HepG2 (cell line): ENCODE measurements around the gene CES2. TPM values are rescaled to one million over a fixed set of nuclear protein-coding genes. Genes with fewer than 3 reads are reported as not detected.

Experiments
- ATAC-seq: fragments of 200-7000 bp; cut with Tn5 transposase; 3 replicates; pipeline ENCODE4 v1.9.1; 2020; ENCODE audit warnings: mild to moderate bottlenecking, moderate library complexity
- BruUV-seq: library from RNA; stranded (reverse); fragments of 400-500 nt; replicated peaks from 2 replicates; lab custom pipeline; 2021; lab: Mats Ljungman, UMichigan
- CTCF ChIA-PET: fragments of 300-600 bp; formaldehyde crosslinking; extraction: SDS; loops from one replicate; lab custom pipeline; 2021; ENCODE audit warnings: low total read pairs, inconsistent platforms, low intra/inter-chr PET ratio; lab: Yijun Ruan, JAX
- POLR2A ChIA-PET: fragments of 350-600 bp; sonication (Branson Sonifier 250); formaldehyde crosslinking; loops from one replicate; lab custom pipeline; 2020; ENCODE audit warnings: antibody characterized with exemption, inconsistent platforms; lab: Yijun Ruan, JAX
- DNase-seq: peaks from one replicate; pipeline ENCODE4 v3.0.0-alpha.2; 2015; ENCODE audit warnings: low spot score
- FAIRE-seq: peaks from 3 replicates; lab custom pipeline; 2011; peaks lifted over from hg19 to GRCh38; lab: Jason Lieb, UNC
- H2AFZ ChIP-seq: one replicate; pipeline ENCODE4 v1.6.1; 2011; ENCODE audit warnings: low read length, inconsistent platforms
- H3K27ac ChIP-seq: fragments of 300-600 bp; 3 replicates; pipeline ENCODE4 v1.8.0; 2011; ENCODE audit warnings: mixed run types, mild to moderate bottlenecking, mixed read lengths, low read length, inconsistent platforms; ENCODE audit not compliant: insufficient read depth; ENCODE audit errors: extremely low read length
- H3K27me3 ChIP-seq, 2 experiments: fragments of 200-600 bp in 1 of 2; 2 replicates in 1 of 2; 3 replicates in 1 of 2; pipeline versions ENCODE4 v1.6.0 to v1.8.0; 2011; ENCODE audit warnings: low read length in 2 of 2, mild to moderate bottlenecking in 2 of 2, moderate library complexity in 2 of 2, inconsistent platforms in 1 of 2; ENCODE audit not compliant: insufficient read depth in 2 of 2, control insufficient read depth in 1 of 2
- H3K36me3 ChIP-seq, 2 experiments: fragments of 200-600 bp in 1 of 2; replicated peaks in 1 of 2; 2 replicates in 1 of 2; 3 replicates in 1 of 2; pipeline versions ENCODE4 v1.5.1 to v1.8.0; 2011; ENCODE audit warnings: low read length in 2 of 2, inconsistent platforms in 1 of 2; ENCODE audit not compliant: insufficient read depth in 2 of 2, control insufficient read depth in 1 of 2
- H3K4me1 ChIP-seq: 2 replicates; pipeline ENCODE4 v1.5.1; 2012; ENCODE audit warnings: low read length, inconsistent platforms; ENCODE audit not compliant: insufficient read depth
- H3K4me2 ChIP-seq: 2 replicates; pipeline ENCODE4 v1.6.0; 2011; ENCODE audit warnings: low read depth, low read length, inconsistent platforms
- H3K4me3 ChIP-seq, 3 experiments: fragments of 200-600 bp in 1 of 3; sonication (generic), shearing (Covaris generic) in 1 of 3; replicated peaks in 1 of 3; 2 replicates each; pipeline ENCODE4 v1.5.1; 2011 to 2016; ENCODE audit warnings: low read length in 3 of 3, inconsistent platforms in 2 of 3, low read depth in 2 of 3, mild to moderate bottlenecking in 2 of 3, control low read depth in 1 of 3, mixed read lengths in 1 of 3; ENCODE audit not compliant: insufficient read depth in 1 of 3
- H3K79me2 ChIP-seq: one replicate; pipeline ENCODE4 v1.6.1; 2011; ENCODE audit warnings: low read length, inconsistent platforms; ENCODE audit not compliant: insufficient read depth
- H3K9ac ChIP-seq: 2 replicates; pipeline ENCODE4 v1.6.0; 2011; ENCODE audit warnings: mild to moderate bottlenecking, low read depth, low read length, inconsistent platforms; ENCODE audit not compliant: insufficient read depth
- H3K9me3 ChIP-seq: 2 replicates; pipeline ENCODE4 v1.5.1; 2012; ENCODE audit warnings: mild to moderate bottlenecking, low read length
- H4K20me1 ChIP-seq: 2 replicates; pipeline ENCODE4 v1.6.0; 2011; ENCODE audit warnings: inconsistent platforms, mild to moderate bottlenecking, low read length, moderate library complexity; ENCODE audit not compliant: insufficient read depth
- ERF ChIP-seq: IDR thresholded peaks from 2 replicates; pipeline ENCODE4 v1.6.1; 2018; ENCODE audit warnings: missing biosample characterization, missing genetic modification reagents
- HMG20B ChIP-seq: conservative IDR thresholded peaks from 2 replicates; pipeline ENCODE4 v1.6.1; 2016; ENCODE audit warnings: missing genetic modification reagents, missing compliant biosample characterization
- NCOR1 ChIP-seq: fragments of 200-600 bp; sonication (generic); IDR thresholded peaks from 2 replicates; pipeline ENCODE4 v1.7.0; 2017; ENCODE audit warnings: antibody characterized with exemption, low read length, borderline replicate concordance
- PATZ1 ChIP-seq: sonication (generic); formaldehyde crosslinking; IDR thresholded peaks from 2 replicates; pipeline ENCODE4 v1.4.0; 2020; ENCODE audit warnings: missing genetic modification reagents
- RCOR2 ChIP-seq: IDR thresholded peaks from 2 replicates; pipeline ENCODE4 v1.6.1; 2016; ENCODE audit warnings: missing biosample characterization, missing genetic modification reagents
- SOX13 ChIP-seq, 3 experiments: fragments of 450-650 bp in 1 of 3; sonication (generic) in 1 of 3; formaldehyde crosslinking in 1 of 3; IDR thresholded peaks in 2 of 3; conservative IDR thresholded peaks in 1 of 3; 2 replicates each; pipeline versions ENCODE4 v1.5.0 to v1.6.1; 2016 to 2020; ENCODE audit warnings: antibody characterized with exemption in 1 of 3, mild to moderate bottlenecking in 1 of 3, missing compliant biosample characterization in 1 of 3, missing genetic modification reagents in 1 of 3, moderate library complexity in 1 of 3
- SOX6 ChIP-seq, 2 experiments: fragments of 450-650 bp in 1 of 2; sonication (generic) in 1 of 2; formaldehyde crosslinking in 1 of 2; IDR thresholded peaks; 2 replicates each; pipeline versions ENCODE4 v1.4.0 to v1.6.1; 2017 to 2020; ENCODE audit warnings: antibody characterized with exemption in 1 of 2, mild to moderate bottlenecking in 1 of 2, missing genetic modification reagents in 1 of 2
- TEF ChIP-seq: sonication (generic); formaldehyde crosslinking; IDR thresholded peaks from 2 replicates; pipeline ENCODE4 v1.5.0; 2020; ENCODE audit warnings: missing genetic modification reagents
- XRCC5 ChIP-seq: fragments of 200-400 bp; formaldehyde crosslinking; optimal IDR thresholded peaks from 2 replicates; pipeline ENCODE3; 2017; ENCODE audit warnings: mild to moderate bottlenecking, low read length
- ZMYM3 ChIP-seq: sonication (generic); formaldehyde crosslinking; IDR thresholded peaks from 2 replicates; pipeline ENCODE4 v1.5.1; 2020; ENCODE audit warnings: mild to moderate bottlenecking, missing genetic modification reagents
- ZNF234 ChIP-seq: sonication (generic); formaldehyde crosslinking; conservative IDR thresholded peaks from 2 replicates; pipeline ENCODE4 v1.5.1; 2020; ENCODE audit warnings: mild to moderate bottlenecking, missing genetic modification reagents
- ZNF264 ChIP-seq: sonication (generic); formaldehyde crosslinking; IDR thresholded peaks from 2 replicates; pipeline ENCODE4 v1.4.0; 2020; ENCODE audit warnings: missing genetic modification reagents
- ZNF558 ChIP-seq: sonication (generic); formaldehyde crosslinking; IDR thresholded peaks from 2 replicates; pipeline ENCODE4 v1.9.0; 2022; ENCODE audit warnings: mild to moderate bottlenecking, missing genetic modification reagents, borderline replicate concordance
- ZNF616 ChIP-seq: sonication (generic); formaldehyde crosslinking; IDR thresholded peaks from 2 replicates; pipeline ENCODE4 v1.5.0; 2020; ENCODE audit warnings: low read depth, mild to moderate bottlenecking, missing genetic modification reagents
- WGBS: methylation state at CpG from one replicate; pipeline ENCODE4 v1.1.6; 2017; ENCODE audit warnings: low lambda C conversion rate; 5-methylcytosine and 5-hydroxymethylcytosine counted together
- in situ Hi-C: cut with HindIII; loops from 2 replicates; pipeline ENCODE4 v1.10.0; 2017; ENCODE audit warnings: low pct_unique_long_range_greater_than_20kb; ENCODE audit not compliant: extremely low pct_ligation_motif_present
- intact Hi-C: fragments of 100-400 bp; cut with micrococcal nuclease; formaldehyde crosslinking; loops from one replicate; pipeline ENCODE4 v1.10.0; 2022; ENCODE audit not compliant: unreplicated experiment
- polyA plus RNA-seq, 8 experiments: library from polyadenylated mRNA; depleted of rRNA in 3 of 8; stranded (reverse) in 7 of 8; unstranded in 1 of 8; fragments of >200 nt; fragmentation: Illumina TruSeq in 4 of 8; extraction: Trizol in 4 of 8; gene quantifications; 2 replicates each; pipeline versions ENCODE4 v1.2.1 to v1.2.3, GENCODE V29; 2011 to 2016; ENCODE audit warnings: low read depth in 4 of 8, missing spikeins in 1 of 8, mixed read lengths in 1 of 8; ENCODE audit not compliant: insufficient read depth in 1 of 8
- total RNA-seq, 5 experiments: library from RNA; depleted of rRNA; stranded (reverse); fragments of >200 nt; fragmentation: Illumina TruSeq; extraction: Trizol; gene quantifications; 2 replicates each; pipeline ENCODE4 v1.2.3, GENCODE V29; 2016; ENCODE audit warnings: low read depth in 1 of 5
- TF ChIP-seq, protein P1 (sequence below): sonication (generic); formaldehyde crosslinking; conservative IDR thresholded peaks from 2 replicates; pipeline ENCODE4 v1.8.0; 2022; ENCODE audit warnings: mild to moderate bottlenecking, moderate library complexity, missing genetic modification reagents

Gene CES2
- total and polyA plus RNA-seq, 2 of the 13 experiments (the other 11 are each of a cell fraction or from before 2014, with no cell fraction given) = 50.6 to 63.8 TPM

GRCh38 chr16:66953462-66954096, 18.3 kb downstream of the CES2 start (continued):
- TF ChIP-seq ZNF234 (CRISPR knock-in tag) (0 out of 2 replicates have a peak, but pooled peaks have one; percentile 49), ZNF558 (CRISPR knock-in tag) (0 out of 2 replicates have a peak, but pooled peaks have one; percentile 19)

DNA sequence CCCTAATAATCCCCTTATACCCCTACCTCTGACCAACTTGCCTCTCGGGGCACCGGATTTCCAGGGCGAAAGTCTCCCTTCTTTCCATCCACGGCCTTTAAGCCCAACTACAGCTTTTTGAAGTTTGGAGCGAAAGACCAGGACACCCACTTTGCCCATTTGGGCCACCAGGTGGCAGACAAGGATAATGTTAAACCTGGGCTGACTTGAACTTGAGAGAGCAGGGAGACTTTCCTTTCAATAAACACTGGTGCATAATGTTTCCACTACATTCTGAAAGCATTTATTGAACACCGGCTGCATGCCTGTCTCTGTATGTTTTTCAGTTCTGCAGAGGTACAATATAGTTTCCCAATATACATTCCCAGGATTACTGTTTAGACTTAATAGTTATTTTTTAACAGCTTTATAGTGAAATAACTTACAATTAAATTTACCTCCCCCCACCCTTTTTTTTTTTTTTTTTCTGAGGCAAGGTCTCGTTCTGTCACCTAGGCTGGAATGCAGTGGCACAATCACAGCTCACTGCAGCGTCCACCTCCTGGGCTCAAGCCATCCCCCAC, 18.9 kb downstream of the CES2 start:
- H3K36me3 ChIP-seq = no peaks in the 10 kb centered on the region
- peak overlapping the region; percentile 27; the same call in 1 of the 2 replicates for H3K9ac ChIP-seq
- H3K79me2 ChIP-seq = no peaks in the 10 kb centered on the region
- 0 out of 2 replicates have a peak, but pooled peaks cover 5% of the 10 kb centered on the region for H3K9me3 ChIP-seq
- DNase-seq = peak; percentile 85
- BruUV-seq = no TSS peak
- peak; percentile 86 for ATAC-seq
- ChIA-PET POLR2A (interaction anchor here (0.8 to 1.3 kb wide), 3 partner anchors 10 to 292 kb away, joined by 3 to 7 read pairs (median 3); partner anchors contain the start of gene NOL3), CTCF (interaction anchor here (0.9 to 2.4 kb wide), 6 partner anchors 8 to 226 kb away, joined by 3 to 13 read pairs (median 4); no protein-coding TSS in a partner anchor)
- H3K4me3 ChIP-seq = peak overlapping the region in 2 of 3 experiments; percentile 25 to 40; a peak in 4 of 6 replicates
- peaks cover 3 to 14% of the 10 kb centered on the region in 2 experiments; a peak in 4 of 5 replicates for H3K27me3 ChIP-seq
- H4K20me1 ChIP-seq = no peaks in the 10 kb centered on the region
- H3K4me1 ChIP-seq = peaks cover 73% of the 10 kb centered on the region
- intact Hi-C loops = loop anchor here (2.0 to 10.0 kb wide), 3 partner anchors 23 to 61 kb away; no protein-coding TSS in a partner anchor
- peak; percentile 95 for FAIRE-seq
- in situ Hi-C loops = no loop called here
- WGBS = under 1% methylated on average over 8 of the region's 8 CpGs
- H2AFZ ChIP-seq = peak overlapping the region; percentile 24
- peak overlapping the region; percentile 74 for H3K4me2 ChIP-seq
- no peak overlapping the region for H3K27ac ChIP-seq
- no peak for TF ChIP-seq ZNF616 (CRISPR knock-in tag)
- TF ChIP-seq SOX6 (IDR thresholded peaks at IDR 0.05) = no peak
- TF ChIP-seq SOX6 (CRISPR knock-in tag; IDR thresholded peaks at IDR 0.05) = 0 out of 2 replicates have a peak, but pooled peaks have one; percentile 18
- 0 out of 2 replicates have a peak, but pooled peaks have one; percentile 27 for TF ChIP-seq HMG20B (CRISPR knock-in tag)
- peak; percentile 66; the same call in 1 of the 2 replicates for TF ChIP-seq RCOR2 (CRISPR knock-in tag)
- TF ChIP-seq TEF (CRISPR knock-in tag) = no peak
- TF ChIP-seq PATZ1 (CRISPR knock-in tag) = 0 out of 2 replicates have a peak, but pooled peaks have one; percentile 18
- peak; percentile 66 for TF ChIP-seq XRCC5
- TF ChIP-seq ERF = peak; percentile 72
- TF ChIP-seq NCOR1 = no peak
- TF ChIP-seq SOX13 (IDR thresholded peaks at IDR 0.05) = no peak
- TF ChIP-seq SOX13 (CRISPR knock-in tag; conservative IDR thresholded peaks at IDR 0.05 in 1 of 2, IDR thresholded peaks at IDR 0.05 in 1 of 2) = 0 out of 4 replicates have a peak, but pooled peaks of 1 of the 2 experiments have one; percentile 20
- no peak for TF ChIP-seq ZNF264
- TF ChIP-seq, protein P1, sequence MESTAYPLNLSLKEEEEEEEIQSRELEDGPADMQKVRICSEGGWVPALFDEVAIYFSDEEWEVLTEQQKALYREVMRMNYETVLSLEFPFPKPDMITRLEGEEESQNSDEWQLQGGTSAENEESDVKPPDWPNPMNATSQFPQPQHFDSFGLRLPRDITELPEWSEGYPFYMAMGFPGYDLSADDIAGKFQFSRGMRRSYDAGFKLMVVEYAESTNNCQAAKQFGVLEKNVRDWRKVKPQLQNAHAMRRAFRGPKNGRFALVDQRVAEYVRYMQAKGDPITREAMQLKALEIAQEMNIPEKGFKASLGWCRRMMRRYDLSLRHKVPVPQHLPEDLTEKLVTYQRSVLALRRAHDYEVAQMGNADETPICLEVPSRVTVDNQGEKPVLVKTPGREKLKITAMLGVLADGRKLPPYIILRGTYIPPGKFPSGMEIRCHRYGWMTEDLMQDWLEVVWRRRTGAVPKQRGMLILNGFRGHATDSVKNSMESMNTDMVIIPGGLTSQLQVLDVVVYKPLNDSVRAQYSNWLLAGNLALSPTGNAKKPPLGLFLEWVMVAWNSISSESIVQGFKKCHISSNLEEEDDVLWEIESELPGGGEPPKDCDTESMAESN (CRISPR knock-in tag) = no peak
- peak; percentile 52; the same call in 1 of the 2 replicates for TF ChIP-seq ZMYM3
